Tibial nerve (tissue), 4 donors: ENCODE data around the gene PTPRC. TPM values are rescaled to one million over a fixed set of nuclear protein-coding genes. Genes with fewer than 3 reads are reported as not detected.

Experiments
- DNase-seq, 2 donors: peaks; one replicate each; pipeline ENCODE4 v3.0.0-alpha.2; 2019; ENCODE audit warnings: low spot score in 2 of 2
- H3K27ac ChIP-seq, 4 donors: fragments of 200-600 bp; sonication (generic) in 3 of 4; one replicate each; pipeline ENCODE4 v1.5.1; 2017 to 2019; ENCODE audit warnings: mild to moderate bottlenecking in 1 of 4
- H3K27me3 ChIP-seq, 2 donors: fragments of 200-600 bp; sonication (generic) in 1 of 2; one replicate each; pipeline versions ENCODE4 v1.5.1 to v1.6.0; 2017 to 2019
- H3K36me3 ChIP-seq, 3 donors: fragments of 200-600 bp; sonication (generic); one replicate each; pipeline ENCODE4 v1.5.1; 2018 to 2019
- H3K4me1 ChIP-seq, 4 donors: fragments of 200-600 bp; sonication (generic) in 3 of 4; one replicate each; pipeline ENCODE4 v1.5.1; 2017 to 2019
- H3K4me3 ChIP-seq, 4 donors: fragments of 200-600 bp; sonication (generic) in 3 of 4; one replicate each; pipeline ENCODE4 v1.5.1; 2017 to 2019; ENCODE audit warnings: mild to moderate bottlenecking in 1 of 4, moderate library complexity in 1 of 4
- H3K9me3 ChIP-seq, 4 donors: fragments of 200-600 bp; sonication (generic) in 3 of 4; one replicate each; pipeline ENCODE4 v1.5.1; 2017 to 2019
- CTCF ChIP-seq, 5 experiments: fragments of 200-600 bp in 3 of 5; fragments of 450-650 bp in 2 of 5; sonication (generic) in 3 of 5; IDR thresholded peaks; one replicate each; pipeline ENCODE4 v1.5.1; 2016 to 2019; ENCODE audit warnings: antibody characterized with exemption in 5 of 5, mild to moderate bottlenecking in 3 of 5, moderate library complexity in 2 of 5
- EP300 ChIP-seq, 2 donors: sonication (generic); formaldehyde crosslinking; IDR thresholded peaks; one replicate each; pipeline ENCODE4 v1.6.1; 2017; ENCODE audit warnings: antibody characterized with exemption in 2 of 2, mild to moderate bottlenecking in 1 of 2
- POLR2A ChIP-seq, 2 donors: fragments of 450-650 bp; IDR thresholded peaks; one replicate each; pipeline ENCODE4 v1.6.1; 2017; ENCODE audit warnings: antibody characterized with exemption in 2 of 2, mild to moderate bottlenecking in 2 of 2, moderate library complexity in 2 of 2
- WGBS, 2 donors: methylation state at CpG; one replicate each; pipeline ENCODE4 v1.1.5; 2018; 5-methylcytosine and 5-hydroxymethylcytosine counted together
- total RNA-seq, 4 donors: library from RNA; depleted of rRNA; stranded (reverse); fragments of >200 nt; gene quantifications; one replicate each; pipeline ENCODE4 v1.1.0, GENCODE V29; 2016

PTPRC gene
- total RNA-seq, 4 donors from 2014 or later: 10.3 to 16.5 (median 13.6) TPM

GRCh38 chr1:198638441-198638840, 399 bp upstream of the PTPRC start:
- Histone ChIP-seq H3K9me3 (no peaks in the 10 kb centered on the region), H3K4me1 (peaks cover 0 to 3% (median 0%) of the 10 kb centered on the region in 4 donors), H3K27ac (peak overlapping the region in 2 of 4 donors; percentile 4 to 70), H3K27me3 (no peaks in the 10 kb centered on the region), H3K36me3 (no peaks in the 10 kb centered on the region), H3K4me3 (no peak overlapping the region)
- no peak for DNase-seq
- no peak for TF ChIP-seq EP300 (IDR thresholded peaks at IDR 0.05)
- TF ChIP-seq POLR2A (IDR thresholded peaks at IDR 0.05): no peak
- TF ChIP-seq CTCF (IDR thresholded peaks at IDR 0.05): no peak
- 47 to 74% methylated on average over 1 of the region's 1 CpG for WGBS, 2 donors

GRCh38 chr1:198639671-198640143, 867 bp downstream of the PTPRC start:
- peak overlapping the region in 3 of 4 donors; percentile 44 to 70 (median 46) for H3K27ac ChIP-seq
- no peaks in the 10 kb centered on the region for H3K9me3 ChIP-seq
- WGBS, 2 donors: 78 to 88% methylated on average over 1 of the region's 1 CpG
- H3K4me3 ChIP-seq: peak overlapping the region in 3 of 4 donors; percentile 4 to 39 (median 33)
- no peaks in the 10 kb centered on the region for H3K36me3 ChIP-seq
- H3K4me1 ChIP-seq: peaks cover 0 to 3% (median 0%) of the 10 kb centered on the region in 4 donors
- no peak for TF ChIP-seq CTCF (IDR thresholded peaks at IDR 0.05)
- TF ChIP-seq POLR2A (IDR thresholded peaks at IDR 0.05): no peak
- no peak for DNase-seq
- H3K27me3 ChIP-seq: no peaks in the 10 kb centered on the region

- no peak for DNase-seq
- TF ChIP-seq CTCF (IDR thresholded peaks at IDR 0.05): no peak
- no peak for TF ChIP-seq EP300 (IDR thresholded peaks at IDR 0.05)
- TF ChIP-seq POLR2A (IDR thresholded peaks at IDR 0.05): no peak
- Histone ChIP-seq H3K9me3 (no peaks in the 10 kb centered on the region), H3K4me3 (peak overlapping the region in 2 of 4 donors; percentile 33 to 39), H3K36me3 (no peaks in the 10 kb centered on the region), H3K27ac (peak overlapping the region in 3 of 4 donors; percentile 44 to 70 (median 46)), H3K27me3 (no peaks in the 10 kb centered on the region), H3K4me1 (peaks cover 0 to 3% (median 0%) of the 10 kb centered on the region in 4 donors)
- 88 to 95% methylated on average over 2 of the region's 2 CpGs for WGBS, 2 donors
Measured at GRCh38 chr1:198640174-198640573, 1.3 kb downstream of the PTPRC start.

GRCh38 chr1:198641501-198641900, 2.7 kb downstream of the PTPRC start:
- no peaks in the 10 kb centered on the region for H3K27me3 ChIP-seq
- no peaks in the 10 kb centered on the region for H3K36me3 ChIP-seq
- H3K9me3 ChIP-seq: no peaks in the 10 kb centered on the region
- peak overlapping the region in 2 of 4 donors; percentile 15 to 33 for H3K4me3 ChIP-seq
- TF ChIP-seq EP300 (IDR thresholded peaks at IDR 0.05) (no peak), POLR2A (IDR thresholded peaks at IDR 0.05) (no peak), CTCF (IDR thresholded peaks at IDR 0.05) (no peak)
- WGBS, 2 donors: 68 to 69% methylated on average over 2 of the region's 2 CpGs
- DNase-seq: no peak
- H3K4me1 ChIP-seq: peaks cover 0 to 3% (median 0%) of the 10 kb centered on the region in 4 donors
- peak overlapping the region in 1 of 4 donors; percentile 70 for H3K27ac ChIP-seq

- Histone ChIP-seq H3K27ac (no peak overlapping the region), H3K27me3 (no peaks in the 10 kb centered on the region), H3K4me1 (peaks cover 0 to 3% (median 0%) of the 10 kb centered on the region in 4 donors), H3K36me3 (no peaks in the 10 kb centered on the region), H3K4me3 (peak overlapping the region in 2 of 4 donors; percentile 15 to 33), H3K9me3 (no peaks in the 10 kb centered on the region)
- DNase-seq: no peak
- WGBS, 2 donors: 81 to 89% methylated on average over 5 of the region's 5 CpGs
- no peak for TF ChIP-seq CTCF (IDR thresholded peaks at IDR 0.05)
- no peak for TF ChIP-seq POLR2A (IDR thresholded peaks at IDR 0.05)
- no peak for TF ChIP-seq EP300 (IDR thresholded peaks at IDR 0.05)
Measured at GRCh38 chr1:198641966-198642668, 3.3 kb downstream of the PTPRC start.
